ENCODE results near the gene RBBP8.

Gene RBBP8

GRCh38 chr18:23068011-23068410 lies 134.9 kb downstream of the RBBP8 start:
- no peak for DNase-seq (ENCODE audit: low read depth)
- no peak overlapping the region for H3K4me3 ChIP-seq (ENCODE audit: control insufficient read depth, low read depth, low read length)
- TF ChIP-seq CTCF (IDR thresholded peaks at IDR 0.05; ENCODE audit: control insufficient read depth, insufficient read depth, low read depth, low read length, missing control alignments), result no peak

- no peak for TF ChIP-seq CTCF (IDR thresholded peaks at IDR 0.05; ENCODE audit: control insufficient read depth, insufficient read depth, low read depth, low read length, missing control alignments)
- no peak for DNase-seq (ENCODE audit: low read depth)
- H3K4me3 ChIP-seq (ENCODE audit: control insufficient read depth, low read depth, low read length), result no peak overlapping the region
Observed at GRCh38 chr18:23068570-23069310, 135.6 kb downstream of the RBBP8 start.

- TF ChIP-seq CTCF (IDR thresholded peaks at IDR 0.05; ENCODE audit: control insufficient read depth, insufficient read depth, low read depth, low read length, missing control alignments), result no peak
- DNase-seq (ENCODE audit: low read depth), result no peak
- H3K4me3 ChIP-seq (ENCODE audit: control insufficient read depth, low read depth, low read length), result no peak overlapping the region
Observed at GRCh38 chr18:23069481-23069880, 136.4 kb downstream of the RBBP8 start.

GRCh38 chr18:23069898-23070297 lies 136.8 kb downstream of the RBBP8 start:
- no peak overlapping the region for H3K4me3 ChIP-seq (ENCODE audit: control insufficient read depth, low read depth, low read length)
- no peak for TF ChIP-seq CTCF (IDR thresholded peaks at IDR 0.05; ENCODE audit: control insufficient read depth, insufficient read depth, low read depth, low read length, missing control alignments)
- DNase-seq (ENCODE audit: low read depth), result no peak

- DNase-seq (ENCODE audit: low read depth), result no peak
- no peak for TF ChIP-seq CTCF (IDR thresholded peaks at IDR 0.05; ENCODE audit: control insufficient read depth, insufficient read depth, low read depth, low read length, missing control alignments)
- no peak overlapping the region for H3K4me3 ChIP-seq (ENCODE audit: control insufficient read depth, low read depth, low read length)
Observed at GRCh38 chr18:23071285-23071684, 138.2 kb downstream of the RBBP8 start.

GRCh38 chr18:23072079-23072478 lies 139.0 kb downstream of the RBBP8 start:
- no peak for DNase-seq (ENCODE audit: low read depth)
- no peak overlapping the region for H3K4me3 ChIP-seq (ENCODE audit: control insufficient read depth, low read depth, low read length)
- no peak for TF ChIP-seq CTCF (IDR thresholded peaks at IDR 0.05; ENCODE audit: control insufficient read depth, insufficient read depth, low read depth, low read length, missing control alignments)
